HK-2 (cell line): Measurements from ENCODE around the gene ZDHHC1.

ENCODE experiments used
- DNase-seq: peaks from one replicate; pipeline ENCODE4 v3.0.0-alpha.2; 2018; ENCODE audit not compliant: unreplicated experiment

ZDHHC1 gene

DNA sequence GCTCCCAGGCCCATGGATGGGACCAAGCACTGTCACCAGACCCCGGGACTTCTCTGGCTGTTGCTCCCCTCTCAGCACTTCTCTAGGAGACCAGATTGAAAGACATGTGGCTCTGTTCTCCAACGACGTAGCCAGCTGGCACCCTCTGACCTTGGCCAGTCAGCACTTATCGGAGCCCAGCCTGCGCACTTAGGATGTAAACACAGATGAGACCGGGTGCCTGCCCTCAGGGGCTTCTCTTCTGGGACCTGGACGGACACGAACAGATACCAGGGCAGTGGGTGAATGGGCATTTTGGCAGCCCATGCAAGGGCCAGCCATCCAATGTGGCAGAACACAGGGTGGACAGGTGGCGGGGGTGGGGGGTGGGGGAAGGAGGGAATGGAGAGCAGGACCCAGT lies 6.6 kb downstream of the ZDHHC1 start:
- DNase-seq, result no peak

- DNase-seq, result no peak
Measured at GRCh38 chr16:67407788-67408452, 8.4 kb downstream of the ZDHHC1 start.

DNA sequence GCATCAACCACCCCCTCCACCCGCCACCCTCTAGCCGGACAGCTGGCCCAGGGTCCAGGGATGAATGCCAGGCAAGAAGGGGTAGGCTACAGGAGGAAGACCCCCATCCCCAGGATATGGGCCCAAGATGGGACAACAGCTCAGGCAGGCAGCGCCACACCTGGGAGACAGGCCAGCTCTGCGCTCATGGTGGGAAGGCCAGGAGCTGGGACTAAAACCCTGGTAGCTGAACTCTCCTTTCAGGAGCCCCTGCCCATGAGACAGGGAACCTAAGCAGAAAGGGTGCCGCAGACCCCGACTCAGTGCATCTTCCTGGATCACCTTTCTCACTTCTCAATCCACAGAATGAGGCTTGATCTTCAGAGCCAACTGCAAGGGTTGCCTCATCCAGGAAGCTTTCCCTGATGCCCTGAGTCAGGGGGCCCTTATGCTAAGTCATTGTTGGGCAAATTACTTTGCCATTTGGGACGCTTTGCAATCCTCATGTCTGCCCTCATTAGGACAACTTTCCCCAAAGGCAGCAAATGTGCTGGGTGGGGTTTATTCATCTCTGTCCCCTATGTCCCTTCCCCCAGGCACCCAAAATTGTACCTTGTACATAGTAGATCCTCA lies 9.0 kb downstream of the ZDHHC1 start:
- no peak for DNase-seq

DNA sequence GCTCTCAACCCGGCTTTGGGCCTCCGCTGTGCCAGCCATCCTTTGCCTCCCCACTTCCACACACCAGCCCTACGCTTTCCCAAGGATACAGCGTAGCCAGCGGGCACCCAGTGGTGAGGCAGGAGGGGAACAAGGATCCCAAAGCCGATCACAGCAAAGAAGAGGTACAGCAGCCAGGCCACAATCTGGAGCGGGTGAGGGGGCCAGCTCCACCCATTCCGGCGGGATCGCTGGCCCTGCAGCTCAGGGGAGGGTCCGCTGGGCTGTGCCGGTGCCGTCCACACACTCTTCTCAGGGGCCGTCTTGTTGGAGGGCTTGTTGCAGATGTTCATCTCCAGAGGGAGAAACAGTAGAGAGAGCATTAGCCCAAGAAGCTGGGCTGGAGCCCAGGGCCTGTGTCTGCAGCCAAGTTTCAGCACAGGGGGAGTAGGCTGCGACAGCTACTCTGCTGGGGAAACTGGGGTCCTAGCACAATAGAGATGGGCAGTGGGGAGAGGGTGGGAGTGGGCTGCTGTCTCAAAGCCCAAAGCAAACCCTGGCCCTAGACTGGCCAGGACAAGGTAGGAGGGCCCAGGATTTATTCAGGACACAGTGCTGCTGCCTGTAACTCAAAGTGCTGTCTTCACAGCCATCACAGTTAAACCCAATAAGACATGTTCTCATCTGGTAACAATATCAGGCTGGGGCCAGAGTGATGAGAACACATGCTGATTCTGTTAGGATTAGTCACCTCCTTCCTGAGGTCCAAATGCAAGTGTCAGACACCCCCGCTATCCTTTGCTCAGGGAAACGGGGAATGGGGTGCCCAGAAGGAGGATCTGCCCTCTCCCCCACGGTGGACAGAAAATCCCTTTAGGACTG lies 9.9 kb downstream of the ZDHHC1 start:
- no peak for DNase-seq

DNA sequence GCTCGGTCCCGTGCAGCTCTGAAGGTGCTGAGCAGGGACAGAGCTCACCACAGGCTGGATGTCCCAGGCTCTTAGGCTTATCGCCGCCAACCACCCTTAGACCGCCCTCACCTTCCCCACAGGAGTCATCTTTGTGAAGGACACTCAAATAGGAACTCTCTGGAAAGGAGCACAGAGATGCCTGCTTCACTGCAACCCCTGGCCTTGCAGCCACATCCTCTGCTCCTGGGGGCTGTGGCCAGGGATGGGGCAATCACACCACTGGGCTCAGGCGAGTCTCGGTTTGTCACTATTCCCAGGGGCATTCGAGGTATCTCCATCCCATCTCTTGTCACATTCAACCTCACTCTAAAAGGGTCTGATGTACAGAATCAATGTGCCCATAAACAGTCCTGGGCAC lies 10.9 kb downstream of the ZDHHC1 start:
- no peak for DNase-seq

- no peak for DNase-seq
Measured at GRCh38 chr16:67404740-67405226, 11.5 kb downstream of the ZDHHC1 start.

DNA sequence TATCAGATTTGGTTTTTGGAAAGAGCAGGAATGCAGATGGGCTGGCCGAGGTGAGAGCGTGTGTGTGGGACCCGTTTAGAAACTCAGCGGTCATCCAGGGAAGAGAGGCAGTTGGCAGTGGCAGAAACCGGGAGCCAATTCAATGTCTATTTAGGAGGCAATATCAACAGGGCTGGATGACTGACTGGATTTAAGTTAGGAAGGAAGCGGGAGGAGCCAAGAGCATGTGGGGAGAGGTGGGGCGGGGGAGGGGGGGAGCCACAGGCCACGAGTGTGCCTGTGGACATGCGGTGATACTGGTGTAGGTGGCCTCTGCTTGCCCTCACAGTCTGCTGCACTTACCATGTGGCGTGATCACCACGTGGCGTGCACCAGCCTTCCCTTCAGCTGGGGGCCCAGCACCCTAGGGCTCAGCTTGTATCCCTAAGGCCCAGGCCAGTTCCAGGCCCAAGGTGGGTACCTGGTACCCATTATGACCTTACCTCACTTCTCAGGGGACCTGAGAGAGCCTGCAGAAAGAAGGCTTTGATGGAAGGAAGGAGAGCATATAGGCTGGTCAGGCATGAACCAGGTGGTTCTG lies 12.2 kb downstream of the ZDHHC1 start:
- no peak for DNase-seq

DNA sequence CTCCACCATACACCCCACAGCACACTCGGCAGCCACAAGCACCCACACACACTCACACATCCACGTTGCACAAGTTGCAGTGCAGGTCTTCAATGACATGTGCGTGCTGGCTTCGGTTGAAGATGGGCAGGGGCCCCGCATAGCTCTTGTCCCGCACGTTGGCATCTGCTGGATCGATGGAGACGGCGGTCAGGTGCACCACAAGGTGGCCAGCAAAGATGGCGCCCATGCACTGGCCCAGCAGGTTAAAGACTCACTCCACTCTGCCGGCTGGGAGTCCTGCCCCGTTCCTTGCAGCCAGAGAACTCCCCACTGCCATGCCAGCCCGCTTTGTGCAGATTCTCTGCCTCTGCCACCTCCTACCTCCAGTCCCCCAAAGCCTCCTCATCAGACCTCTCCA lies 15.4 kb downstream of the ZDHHC1 start:
- DNase-seq, result no peak

DNA sequence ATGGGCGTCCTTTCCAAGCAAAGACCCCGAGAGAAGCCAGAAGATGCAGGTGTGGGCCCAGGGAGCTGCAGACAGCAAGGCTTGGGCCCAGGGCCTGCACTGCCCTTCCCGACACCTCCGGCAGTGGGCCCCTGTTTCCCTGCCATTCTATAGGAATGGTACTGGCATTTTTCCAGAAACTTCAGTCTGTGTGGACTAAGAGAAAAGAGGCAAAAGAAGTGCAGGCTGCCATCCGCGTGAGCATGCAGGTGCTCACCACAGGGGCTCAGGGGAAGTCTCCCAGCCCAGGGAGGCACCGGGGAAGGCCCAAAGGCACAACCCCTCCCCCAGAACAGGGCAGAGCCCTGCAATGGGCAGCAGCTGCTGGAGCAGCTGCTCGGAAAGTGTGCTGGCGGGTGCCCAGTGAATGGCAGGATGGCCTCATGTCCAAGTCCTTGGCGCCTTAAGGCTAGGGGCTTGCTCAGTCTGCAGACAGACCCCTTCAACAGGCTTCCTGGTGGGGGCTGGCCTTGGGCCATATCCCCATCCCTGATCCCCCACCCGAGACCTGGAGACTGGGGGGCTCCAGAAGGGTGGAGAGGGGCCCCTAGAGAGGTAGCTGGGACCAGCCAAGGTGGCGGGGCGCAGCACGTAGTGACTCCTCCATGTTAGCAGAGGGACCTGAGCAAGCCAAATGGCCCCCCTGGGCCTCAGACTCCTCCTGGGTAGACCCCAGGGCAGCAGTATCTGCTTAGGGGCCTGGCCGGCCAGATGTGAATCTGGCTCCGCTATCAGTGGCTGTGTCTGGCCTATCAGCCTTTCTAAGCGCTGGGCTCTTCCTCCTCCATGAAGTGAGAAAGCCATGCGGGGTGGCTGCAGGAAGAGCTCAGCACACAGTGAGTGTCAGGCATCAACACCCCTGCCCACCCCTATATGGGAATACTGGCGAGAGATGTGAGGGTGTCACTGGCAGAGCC lies 16.2 kb downstream of the ZDHHC1 start:
- no peak for DNase-seq

- DNase-seq, result no peak
Measured at GRCh38 chr16:67399218-67399733, 17.0 kb downstream of the ZDHHC1 start.

- no peak for DNase-seq
Measured at GRCh38 chr16:67398546-67399217, 17.6 kb downstream of the ZDHHC1 start.

GRCh38 chr16:67397812-67398545 lies 18.3 kb downstream of the ZDHHC1 start:
- no peak for DNase-seq

DNA sequence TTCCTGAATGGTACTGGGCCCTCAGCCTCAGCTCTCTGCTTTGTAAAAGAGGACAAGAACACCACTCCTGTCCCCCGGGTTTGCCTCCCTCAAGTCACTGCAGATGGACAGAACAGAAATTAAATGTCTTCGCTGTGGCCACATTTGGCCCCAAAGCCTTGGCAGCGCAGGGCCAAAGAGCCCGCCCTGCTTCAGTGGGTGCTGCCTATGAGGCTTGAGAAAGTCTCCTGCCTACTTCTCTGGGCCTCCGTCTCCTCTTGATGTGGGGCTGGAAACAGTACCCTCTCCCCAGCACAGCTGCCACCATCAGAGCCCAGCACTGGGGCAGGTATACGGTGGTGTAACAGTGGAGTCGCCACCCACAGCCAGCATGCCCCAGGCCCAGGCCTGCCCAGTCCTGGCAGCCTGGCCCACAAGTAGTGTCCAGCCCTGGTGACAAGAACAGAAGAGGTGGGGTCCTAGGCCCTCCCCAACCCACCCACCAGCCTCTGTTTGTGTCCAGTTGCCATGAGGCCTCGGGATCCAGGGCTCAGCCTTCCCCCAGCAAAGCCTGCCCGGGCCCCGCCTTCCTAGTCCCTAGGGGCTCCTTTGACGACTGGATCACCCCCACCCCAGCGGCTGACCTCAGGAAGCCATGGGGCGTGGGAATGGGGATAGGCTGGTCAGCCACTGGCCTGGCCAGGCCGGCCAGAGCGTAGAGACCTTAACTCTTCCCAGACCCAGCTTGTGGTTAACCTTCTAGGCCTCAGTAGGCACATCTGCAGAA lies 19.1 kb downstream of the ZDHHC1 start:
- DNase-seq, result no peak

- peak; percentile 64 for DNase-seq
Measured at GRCh38 chr16:67396159-67397035, 19.9 kb downstream of the ZDHHC1 start.

GRCh38 chr16:67395458-67396158 lies 20.7 kb downstream of the ZDHHC1 start:
- DNase-seq, result no peak

GRCh38 chr16:67395105-67395457 lies 21.2 kb downstream of the ZDHHC1 start:
- DNase-seq, result no peak
